ENCODE results near the gene ASAP2.

Gene ASAP2

DNA sequence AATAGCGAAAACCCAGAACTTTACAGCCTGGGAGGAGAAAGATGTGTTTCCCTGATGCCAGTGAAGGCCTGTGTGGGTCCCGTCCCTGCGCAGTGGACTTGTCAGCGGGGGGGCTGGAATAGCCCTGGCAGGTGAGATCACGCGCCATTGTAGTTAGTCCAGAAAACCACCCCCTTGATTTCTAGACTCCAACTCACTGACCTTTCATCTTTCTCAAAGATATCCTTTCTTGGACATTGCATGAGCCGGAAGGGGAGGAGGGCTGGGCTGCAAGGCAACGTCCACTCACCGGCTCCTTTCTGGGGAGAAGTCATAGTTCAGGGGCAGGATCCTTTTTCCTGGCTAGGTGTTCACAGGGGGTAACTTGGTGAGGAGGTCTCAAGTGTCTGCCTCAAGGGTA lies 22.3 kb upstream of the ASAP2 start:
- no peak for DNase-seq

DNA sequence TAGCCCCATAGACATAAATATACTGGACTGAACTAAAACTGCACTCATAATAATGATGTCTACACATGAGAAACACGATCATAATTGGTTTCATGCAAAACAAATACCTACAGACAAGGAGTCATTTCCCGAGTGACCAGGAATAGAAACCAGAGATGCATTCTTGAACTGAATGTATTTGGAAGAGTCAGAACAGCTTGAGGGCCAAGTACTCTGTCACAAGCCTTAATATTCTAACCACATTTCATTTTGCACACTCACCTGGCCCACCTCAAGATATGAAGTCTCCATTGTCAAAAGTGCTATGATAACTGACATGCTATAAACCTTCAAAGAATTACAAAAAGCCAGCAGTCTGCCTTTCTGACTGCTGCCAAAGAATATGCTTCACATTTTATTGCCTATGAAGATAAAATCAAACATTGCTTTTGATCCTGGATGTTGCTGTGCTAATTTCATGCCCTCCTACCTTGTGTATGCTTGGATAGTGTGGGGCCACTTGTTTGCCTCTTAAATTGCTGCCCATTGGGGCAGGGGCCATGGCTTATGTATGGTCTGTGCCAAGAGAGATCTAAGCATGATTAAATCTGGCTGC lies 18.9 kb upstream of the ASAP2 start:
- DNase-seq: peak; percentile 65

DNA sequence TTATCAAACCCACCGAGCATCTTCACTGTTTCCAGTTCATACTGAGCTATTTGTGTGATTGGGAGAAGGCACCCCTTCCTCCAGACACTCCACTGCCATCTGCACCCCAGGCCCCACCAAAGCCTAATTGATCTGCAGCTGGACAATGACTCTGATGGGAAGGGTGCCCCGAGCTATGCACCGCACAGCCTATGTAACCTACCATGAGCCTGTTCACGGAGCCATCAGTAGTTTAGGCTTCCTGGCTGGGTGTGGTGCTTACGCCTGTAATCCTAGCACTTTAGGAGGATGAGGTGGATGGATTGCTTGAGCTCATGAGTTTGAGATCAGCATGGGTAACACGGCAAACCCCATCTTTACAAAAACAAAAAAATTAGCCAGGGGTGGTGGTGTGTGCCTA lies 17.8 kb upstream of the ASAP2 start:
- no peak for DNase-seq

DNA sequence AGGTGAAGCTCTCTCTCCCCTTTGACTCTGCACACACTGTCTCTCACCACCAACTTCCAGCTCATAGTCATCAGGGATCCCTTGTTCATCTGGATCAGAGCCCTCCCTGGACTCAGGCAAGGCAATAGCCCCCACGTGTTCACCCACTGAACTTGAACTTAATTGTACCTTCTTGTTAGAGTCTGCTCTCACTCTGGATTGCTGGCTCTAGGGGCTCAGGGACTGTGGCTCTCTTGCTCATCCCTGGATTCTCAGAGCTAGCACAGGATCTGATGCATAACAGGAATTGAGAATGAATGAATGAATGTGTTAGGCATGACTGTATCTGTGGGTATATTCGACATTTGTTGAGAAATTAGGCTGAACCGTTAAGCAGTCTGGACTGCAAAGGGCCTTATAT lies 16.7 kb upstream of the ASAP2 start:
- no peak for DNase-seq

DNA sequence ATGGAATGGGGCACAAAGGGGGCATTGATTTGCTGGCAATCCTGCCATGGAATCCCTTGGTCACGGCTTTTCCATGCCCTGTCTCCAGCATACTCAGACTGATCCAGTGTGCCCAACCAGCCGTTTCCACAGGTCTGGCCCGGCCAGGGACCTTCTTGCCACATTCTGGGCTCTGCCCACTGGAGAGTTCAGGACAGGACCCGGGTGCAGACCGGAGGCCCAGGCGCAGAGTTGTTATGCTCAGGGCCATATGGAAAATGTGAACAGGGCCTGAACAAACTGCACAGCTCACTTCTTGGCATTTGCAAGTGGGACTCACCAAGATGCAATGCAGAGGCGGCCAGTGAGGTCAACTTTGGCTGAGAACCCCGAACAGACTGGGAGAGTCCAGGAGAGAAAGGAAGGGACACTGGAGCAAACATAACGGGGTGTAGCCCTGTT lies 15.6 kb upstream of the ASAP2 start:
- peak; percentile 93 for DNase-seq

DNA sequence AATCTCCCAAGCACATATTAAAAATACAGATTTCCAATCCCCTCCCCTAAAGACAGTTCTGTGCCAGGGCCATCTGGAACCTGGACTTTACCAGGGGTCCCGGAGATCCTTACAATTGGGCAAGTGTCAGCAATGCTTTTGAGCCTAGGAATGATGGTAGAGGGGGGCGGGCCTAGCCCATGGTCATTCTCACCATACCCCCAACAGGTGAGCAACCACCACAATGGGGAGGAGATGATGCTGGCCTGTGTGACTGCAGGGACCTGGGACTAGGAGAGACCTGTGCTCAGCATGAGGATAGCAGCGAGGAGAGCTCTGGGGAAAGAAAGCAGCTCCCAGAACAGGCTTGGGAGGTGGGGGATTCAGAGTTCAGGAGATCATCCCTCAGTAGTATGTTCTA lies 13.9 kb upstream of the ASAP2 start:
- no peak for DNase-seq

DNA sequence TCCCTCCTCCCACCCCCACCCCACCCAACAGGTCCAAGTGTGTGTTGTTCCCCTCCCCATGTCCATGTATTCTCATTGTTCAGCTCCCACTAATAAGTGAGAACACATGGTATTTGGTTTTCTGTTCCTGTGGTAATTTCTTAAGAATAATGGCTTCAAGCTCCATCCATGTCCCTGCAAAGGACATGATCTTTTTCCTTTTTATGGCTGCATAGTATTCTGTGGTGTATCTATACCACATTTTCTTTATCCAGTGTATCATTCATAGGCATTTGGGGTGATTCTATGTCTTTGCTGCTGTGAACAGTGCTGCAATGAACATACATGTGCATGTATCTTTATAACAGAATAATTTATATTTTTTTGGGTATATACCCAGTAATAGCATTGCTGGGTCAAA lies 12.3 kb upstream of the ASAP2 start:
- DNase-seq: no peak

DNA sequence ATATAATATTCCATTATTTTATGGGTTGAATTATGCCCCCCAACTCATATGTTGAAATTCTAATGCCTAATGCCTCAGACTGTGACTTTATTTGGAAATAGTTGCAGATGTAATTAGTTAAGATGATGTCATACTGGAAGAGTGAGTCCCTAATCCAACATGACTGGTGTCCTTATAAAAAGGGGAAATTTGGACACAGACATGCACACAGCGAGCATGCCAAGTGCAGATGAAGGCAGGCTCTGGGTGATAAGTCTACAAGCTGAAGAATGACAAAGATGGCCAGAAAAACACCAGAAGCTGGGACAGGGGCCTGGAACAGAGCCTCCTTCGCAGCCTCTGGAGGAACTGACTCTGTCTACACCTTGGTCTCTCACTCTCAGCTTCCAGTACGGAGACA lies 10.0 kb upstream of the ASAP2 start:
- DNase-seq: no peak

DNA sequence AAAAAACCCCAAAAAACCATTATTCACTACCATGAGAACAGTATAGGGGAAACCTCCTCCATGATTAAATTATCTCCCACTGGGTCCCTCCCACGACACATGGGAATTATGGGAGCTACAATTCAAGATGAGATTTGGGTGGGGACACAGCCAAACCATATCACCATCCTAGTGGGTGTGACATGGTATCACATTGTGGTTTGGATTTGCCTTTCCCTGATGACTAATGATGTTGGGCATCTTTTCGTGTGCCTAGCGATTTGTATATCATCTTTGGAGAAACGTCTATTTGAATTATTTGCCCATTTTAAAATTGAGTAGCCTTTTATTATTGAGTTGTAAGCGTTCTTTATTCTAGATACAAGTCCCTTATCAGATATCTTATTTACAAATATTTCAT lies 8.7 kb upstream of the ASAP2 start:
- DNase-seq: no peak

DNA sequence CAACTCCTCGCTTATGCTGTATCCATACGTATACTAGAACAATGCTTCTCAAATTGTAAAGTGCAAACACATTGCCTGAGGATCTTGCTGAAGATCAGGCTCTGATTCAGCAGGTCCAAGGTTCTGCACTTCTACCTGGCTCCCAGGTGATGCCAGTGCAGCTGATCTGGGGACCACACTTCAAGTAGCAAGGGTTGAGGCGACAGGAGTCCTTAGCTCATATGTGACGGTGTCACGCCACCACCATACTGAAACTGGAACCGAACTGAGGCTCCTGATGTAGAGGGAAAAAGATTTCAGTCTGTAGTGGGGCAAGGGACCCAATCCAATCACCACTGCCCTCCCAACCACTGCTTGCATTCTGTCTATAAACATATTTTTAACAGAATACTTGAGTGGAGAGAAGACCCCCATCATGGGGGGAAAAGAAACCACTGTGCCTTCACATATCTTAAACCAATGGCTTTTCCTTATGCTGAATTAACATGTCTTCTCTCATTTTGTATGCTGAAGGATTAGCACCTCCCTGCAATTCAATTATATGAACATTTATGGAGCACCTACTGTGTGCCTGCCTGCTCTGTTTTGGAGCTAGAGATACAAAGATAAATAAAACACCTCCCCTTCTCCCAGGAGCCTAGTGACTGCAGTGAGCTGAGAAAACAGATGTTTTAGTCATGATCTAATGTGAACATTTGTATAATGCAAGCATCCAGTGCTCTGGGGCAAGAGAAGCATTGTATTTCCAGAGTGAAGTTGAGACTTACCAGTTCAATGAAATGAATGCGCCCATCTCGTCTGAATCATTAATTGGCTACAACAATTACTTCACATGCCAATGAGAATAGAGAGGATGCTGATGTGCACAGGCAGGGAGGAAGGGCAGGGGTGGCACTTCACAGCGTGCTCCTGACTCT lies 6.6 kb upstream of the ASAP2 start:
- peak; percentile 66 for DNase-seq

DNA sequence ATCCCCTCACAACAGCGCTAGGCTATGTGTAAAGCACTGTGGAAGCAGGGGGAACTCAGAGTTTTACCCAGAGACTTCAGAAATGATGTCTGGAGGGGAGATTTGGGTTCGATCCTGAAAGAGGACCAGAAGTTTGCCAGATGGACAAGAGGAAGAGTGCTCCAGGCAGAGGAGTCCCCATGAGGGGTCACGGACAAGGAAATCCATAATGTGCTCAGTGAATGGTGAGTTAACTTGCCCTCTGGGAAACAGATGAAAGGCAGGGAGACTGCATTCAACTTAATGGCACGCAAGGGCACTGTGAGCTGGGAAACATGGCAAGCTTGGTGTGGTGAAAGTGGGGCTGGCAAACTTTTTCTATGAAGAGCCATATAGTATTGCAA lies 6.0 kb upstream of the ASAP2 start:
- no peak for DNase-seq

DNA sequence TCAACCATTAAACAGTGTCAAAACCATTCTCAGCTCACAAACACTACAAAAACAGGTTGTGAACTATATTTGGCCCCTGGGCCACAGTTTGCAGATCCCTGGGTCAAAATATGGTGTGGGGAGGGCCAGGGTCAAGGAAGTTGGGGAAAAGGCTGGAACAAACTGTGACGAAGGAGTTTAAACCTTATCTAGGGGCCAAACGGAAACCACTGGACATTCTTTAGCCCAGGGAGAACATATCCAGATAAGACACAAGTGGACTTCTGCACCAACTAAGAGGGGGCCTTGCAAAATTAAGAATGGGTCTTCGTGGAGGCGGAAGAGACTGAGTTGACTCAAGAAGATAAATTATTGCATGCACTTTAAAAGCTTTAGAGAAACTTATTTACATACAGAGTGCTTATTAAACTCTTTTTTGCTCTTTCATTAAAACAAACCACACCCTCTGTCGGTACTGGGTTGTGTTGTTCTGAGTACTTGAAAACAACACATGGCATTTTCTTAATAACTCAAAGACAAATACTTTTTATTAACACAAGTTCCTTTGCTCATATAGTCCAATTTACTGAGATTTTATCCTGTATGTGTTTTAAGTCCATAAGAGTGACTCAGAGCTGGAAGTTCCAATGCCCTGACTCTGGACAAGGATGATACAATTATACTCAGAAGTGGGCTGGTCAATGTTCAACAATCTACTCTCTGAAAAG lies 5.3 kb upstream of the ASAP2 start:
- peak; percentile 81 for DNase-seq

DNA sequence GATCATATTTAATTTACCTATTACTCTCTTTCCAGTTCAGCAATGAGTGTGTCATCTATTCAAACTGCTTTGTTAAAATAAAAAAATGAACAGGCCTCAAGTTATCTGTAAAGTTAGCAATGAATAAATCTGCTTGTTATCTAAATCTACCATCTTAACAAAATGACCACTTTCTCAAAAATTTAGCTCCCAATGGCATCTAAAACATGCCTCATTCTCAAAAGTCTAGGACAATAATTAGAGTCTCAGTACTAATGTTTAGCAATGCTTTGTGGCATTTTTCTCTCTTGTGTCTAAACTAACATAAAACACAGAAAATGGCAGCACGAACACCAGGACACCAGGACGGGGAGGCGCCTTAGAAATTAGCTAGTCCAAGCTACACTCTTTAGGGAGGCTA lies 3.6 kb upstream of the ASAP2 start:
- no peak for DNase-seq

DNA sequence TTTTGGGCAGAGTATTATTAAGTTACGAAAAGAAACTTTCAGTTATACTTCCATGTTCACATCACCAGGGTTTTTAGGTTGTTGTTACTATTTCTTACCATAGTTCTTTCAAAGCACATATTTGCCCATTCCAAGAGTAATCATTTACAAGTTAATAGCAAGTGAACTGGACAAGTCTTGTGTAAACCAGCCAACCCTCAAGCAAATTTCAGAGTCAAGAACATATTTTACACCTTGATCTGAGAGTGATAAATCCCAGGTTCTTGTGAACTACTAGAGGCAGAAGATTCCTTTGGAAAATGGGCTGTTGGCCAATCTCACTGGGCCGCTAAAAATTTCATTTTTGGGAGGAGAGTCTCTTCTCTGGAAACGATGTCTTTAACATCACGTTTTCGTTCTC lies 2.7 kb upstream of the ASAP2 start:
- DNase-seq: no peak

DNA sequence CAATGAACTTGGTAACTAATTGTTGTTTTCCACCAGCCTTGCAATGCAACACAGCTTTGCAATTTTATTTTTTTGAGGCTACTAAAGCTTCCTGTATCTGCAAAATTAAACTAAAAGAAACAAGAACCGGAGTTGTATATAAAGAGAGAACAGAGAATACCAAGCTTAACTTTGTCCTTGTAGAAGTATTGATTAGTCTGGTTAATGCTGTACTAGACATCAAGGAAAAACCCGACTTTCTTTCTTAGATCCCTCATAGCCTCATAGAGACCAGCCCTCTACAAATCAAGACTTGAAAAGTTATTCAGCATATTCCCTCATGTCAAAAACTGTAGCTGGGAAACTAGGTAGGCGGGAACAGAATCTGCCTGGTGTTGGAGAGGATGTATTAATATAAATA lies 1.7 kb upstream of the ASAP2 start:
- no peak for DNase-seq

DNA sequence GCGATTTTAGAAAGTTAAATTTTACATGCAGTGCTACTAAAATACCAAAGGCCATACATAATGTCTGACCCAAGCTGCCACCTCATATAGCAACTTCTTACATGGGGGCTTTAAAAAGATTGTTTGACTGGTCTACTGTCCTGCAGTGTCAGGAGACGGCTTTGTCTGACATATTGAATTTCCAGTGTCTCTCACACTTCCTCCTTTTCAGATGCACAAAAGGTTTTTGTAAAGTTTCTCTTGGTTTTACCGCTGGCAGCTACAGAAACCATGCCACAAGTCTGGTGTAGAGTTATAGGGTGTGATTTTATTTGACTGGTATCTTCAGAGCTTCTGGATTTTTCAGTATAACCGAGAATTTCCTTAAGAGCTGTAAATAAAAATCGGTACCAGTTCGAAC lies 1.1 kb upstream of the ASAP2 start:
- peak; percentile 42 for DNase-seq

DNA sequence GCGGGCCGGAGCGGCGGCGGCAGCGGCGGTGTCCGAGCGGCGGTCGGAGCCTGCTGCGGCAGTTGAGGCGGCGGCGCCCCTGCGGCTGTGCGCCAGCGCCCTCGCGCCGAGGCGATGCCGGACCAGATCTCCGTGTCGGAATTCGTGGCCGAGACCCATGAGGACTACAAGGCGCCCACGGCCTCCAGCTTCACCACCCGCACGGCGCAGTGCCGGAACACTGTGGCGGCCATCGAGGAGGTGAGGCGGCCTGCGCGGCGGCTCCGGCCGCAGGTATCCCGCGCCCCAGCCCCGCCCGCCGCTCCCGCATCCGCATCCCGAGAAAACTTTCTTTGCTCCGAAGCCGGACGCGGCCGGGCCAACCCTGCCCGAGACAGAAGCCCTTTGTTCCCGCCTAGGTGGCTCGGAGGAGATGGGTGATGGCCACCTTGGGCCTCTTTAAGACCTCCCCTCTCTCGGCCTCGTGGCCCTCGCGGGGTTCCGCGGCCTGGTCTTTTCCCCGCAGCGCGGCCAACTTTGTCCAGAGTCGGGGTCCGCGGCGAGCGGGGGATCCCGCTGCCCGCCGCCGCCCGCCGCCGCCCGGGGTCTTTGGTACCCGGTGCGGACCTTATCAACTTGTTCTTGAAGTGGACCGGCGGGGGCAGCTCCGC lies 504 bp downstream of the ASAP2 start:
- peak; percentile 36 for DNase-seq

DNA sequence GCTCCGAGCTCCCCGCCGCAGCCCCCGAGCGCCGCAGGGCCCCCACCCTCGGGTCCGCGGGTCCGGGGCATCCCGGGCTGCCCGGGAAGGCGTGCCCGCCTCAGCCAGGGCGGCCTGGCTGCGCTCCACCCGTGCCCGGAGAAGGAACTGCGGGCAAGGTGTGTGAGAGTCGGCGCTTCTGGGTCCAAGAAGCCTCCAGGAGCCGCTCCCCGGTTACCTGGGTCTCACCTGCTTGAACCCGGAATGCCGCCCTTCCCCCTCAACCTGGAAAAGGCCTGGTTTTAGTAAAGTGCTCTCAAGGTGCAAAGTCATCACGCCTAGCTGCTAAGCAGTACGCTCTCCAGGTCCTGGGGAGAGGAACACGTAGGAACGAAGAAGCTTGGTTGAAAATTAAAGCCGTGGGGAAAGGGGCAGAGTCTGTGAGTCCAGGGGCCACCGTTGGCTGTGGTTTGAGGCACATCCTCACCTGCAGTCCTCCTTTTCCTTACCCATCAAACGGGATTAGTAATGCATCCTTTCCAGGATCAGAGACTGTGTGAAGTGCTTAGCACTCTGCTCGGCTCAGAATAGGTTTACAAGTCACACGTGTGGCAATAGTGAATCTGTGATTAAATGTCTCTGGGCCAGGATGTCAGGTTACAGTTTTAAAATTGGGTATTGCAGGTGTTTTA lies 1.2 kb downstream of the ASAP2 start:
- no peak for DNase-seq

DNA sequence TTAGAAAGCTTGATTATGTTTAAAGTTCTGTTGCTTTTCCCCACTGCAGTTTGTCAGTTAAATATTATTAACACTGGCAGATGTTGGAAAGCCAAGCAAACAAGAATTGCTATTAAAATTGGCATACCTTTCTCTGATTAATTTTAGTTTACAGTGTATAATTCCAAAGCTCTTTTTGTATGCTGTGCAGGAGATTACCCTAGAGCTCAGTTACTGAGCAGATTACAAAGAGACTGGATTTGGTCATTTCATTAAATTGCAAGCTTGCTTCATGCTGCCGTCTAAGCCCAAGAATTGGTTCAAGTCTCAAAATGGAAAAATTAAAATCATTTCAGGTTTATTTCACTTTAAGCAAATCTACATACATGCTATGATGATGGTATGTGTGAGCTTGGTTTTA lies 2.3 kb downstream of the ASAP2 start:
- no peak for DNase-seq

DNA sequence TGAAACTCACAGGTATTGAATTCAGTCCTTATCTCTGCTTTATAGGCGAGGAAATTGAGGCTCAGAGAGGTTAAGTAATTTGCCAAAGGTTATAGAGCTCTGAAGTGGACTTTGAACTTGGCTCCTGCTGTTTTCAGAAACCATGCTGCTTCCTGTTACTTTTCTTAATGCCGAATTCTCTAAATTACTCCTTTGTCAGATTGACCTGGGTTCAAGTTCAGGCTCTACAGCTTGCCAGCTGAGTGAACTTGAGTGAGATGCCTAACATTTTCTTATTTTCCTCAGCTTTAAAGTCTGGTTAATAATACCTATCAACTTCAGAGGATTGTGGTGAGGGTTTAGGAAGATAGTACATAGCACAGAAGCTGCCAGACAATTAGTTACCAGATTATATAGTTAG lies 3.4 kb downstream of the ASAP2 start:
- DNase-seq: no peak

DNA sequence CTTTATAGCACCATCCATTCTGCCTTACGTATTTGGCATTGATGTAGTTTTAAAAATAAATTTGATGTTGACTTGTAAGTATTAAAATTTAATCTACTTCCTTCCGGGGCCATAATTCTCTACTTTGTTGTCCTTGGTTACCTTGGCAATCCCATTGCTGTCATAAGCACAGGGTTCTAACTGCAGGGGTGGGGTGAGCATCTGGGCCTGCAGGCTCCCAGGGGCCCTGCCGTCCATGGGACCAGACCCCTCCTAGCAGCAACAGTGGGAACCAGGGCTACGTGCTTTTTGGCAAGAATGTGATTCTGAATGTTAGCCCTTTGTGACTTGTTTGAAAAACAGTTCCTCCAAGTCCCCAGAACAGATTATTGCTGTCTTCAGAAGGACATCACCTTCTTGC lies 4.9 kb downstream of the ASAP2 start:
- no peak for DNase-seq

DNA sequence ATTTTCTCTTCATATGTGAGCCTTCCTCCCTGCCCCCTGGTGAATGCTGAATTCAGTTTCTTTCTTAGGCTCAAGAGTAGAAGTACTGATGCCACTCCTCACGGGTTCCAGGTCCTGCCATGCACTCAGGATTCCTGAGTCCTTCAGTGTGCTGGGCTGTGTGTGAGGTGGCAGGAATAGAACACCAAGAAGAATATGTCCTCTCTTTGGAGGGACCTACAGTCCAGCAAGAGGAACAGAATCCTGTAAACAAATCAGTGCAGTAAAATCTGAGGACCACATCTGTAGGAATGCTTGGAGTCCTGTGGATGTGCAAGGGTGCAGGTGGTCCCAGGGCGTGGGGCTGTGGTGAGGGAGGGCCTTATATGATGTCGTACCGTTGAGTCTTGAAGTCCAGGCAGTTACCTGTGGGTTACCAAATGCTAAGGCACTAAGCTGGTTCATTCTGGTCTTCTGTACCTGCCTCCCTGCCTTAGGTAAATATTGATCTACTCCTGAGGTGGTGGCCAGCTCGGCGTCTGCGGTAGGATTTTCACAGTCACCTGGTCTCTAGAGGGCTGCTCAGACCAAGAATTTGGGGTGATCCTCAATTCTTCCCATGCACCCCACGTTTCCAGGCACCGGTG lies 5.5 kb downstream of the ASAP2 start:
- no peak for DNase-seq

All from fibroblast of skin of back (primary cell).